ENCODE results near the gene UQCRQ.

Gene UQCRQ

DNA sequence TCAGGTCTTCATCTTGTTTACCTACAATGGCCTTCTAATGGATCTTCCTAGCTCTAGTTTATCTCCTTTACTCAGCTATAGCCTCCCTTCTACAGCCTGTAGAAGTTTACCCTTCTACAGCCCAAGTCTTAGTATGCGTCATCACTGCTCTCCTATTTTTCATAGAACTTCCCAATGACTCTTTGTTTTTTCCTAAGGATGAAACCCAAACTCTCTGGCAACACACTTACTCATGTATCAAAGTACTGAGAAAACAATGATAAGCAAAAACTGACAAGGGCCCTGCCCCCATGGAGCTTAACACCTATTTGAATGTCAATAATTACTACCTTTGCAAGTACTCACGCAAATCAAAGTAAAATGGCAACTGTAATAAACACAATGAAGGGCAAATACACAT, 40.7 kb downstream of the UQCRQ start:
- Mint-ChIP-seq H3K27me3 (no peaks in the 10 kb centered on the region), H3K9me3 (no peaks in the 10 kb centered on the region), H3K4me3 (no peak overlapping the region), H3K4me1 (peaks cover 47% of the 10 kb centered on the region), H3K27ac (no peak overlapping the region), H3K36me3 (peaks cover 9% of the 10 kb centered on the region)

DNA sequence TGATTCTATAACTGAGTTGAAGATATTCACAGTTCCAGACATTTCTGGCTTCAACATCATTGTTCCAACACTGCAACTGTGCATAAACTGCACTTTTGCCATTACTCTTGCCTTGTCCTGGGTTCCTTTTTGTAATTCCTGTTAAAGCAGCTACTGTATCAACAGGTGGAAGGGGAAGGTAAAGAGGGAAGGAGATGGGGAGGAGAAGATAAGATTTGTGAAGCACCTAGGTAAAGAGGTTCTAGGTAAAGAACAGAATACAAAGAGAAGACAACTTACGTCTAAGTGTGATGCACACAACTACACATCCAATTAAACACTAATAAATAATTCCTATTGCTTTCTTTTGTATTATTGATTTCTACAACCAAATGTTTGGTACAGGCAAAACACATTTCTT, 43.3 kb downstream of the UQCRQ start:
- Mint-ChIP-seq H3K9me3 (no peaks in the 10 kb centered on the region), H3K27ac (peak overlapping the region; percentile 17), H3K4me1 (peaks cover 41% of the 10 kb centered on the region), H3K27me3 (no peaks in the 10 kb centered on the region), H3K4me3 (no peak overlapping the region), H3K36me3 (peaks cover 12% of the 10 kb centered on the region)

DNA sequence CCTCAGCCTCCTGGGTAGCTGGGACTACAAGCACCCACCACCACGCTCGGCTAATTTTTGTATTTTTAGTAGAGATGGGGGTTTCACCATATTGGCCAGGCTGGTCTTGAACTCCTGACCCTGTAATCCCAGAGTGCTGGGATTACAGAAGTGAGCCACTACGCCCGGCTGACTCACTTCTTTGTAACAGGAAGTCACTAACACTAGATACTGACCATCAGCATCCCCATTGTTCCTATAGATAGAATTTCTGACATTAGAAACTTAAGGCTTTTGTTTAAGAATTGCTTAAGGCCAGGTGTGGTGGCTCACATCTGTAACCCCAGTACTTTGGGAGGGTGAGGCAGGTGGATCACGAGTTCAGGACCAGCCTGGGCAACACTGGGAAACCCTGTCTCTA, 49.2 kb downstream of the UQCRQ start:
- H3K27ac Mint-ChIP-seq: no peak overlapping the region
- H3K4me1 Mint-ChIP-seq: peaks cover 16% of the 10 kb centered on the region
- H3K9me3 Mint-ChIP-seq: no peaks in the 10 kb centered on the region
- no peaks in the 10 kb centered on the region for H3K27me3 Mint-ChIP-seq
- no peak overlapping the region for H3K4me3 Mint-ChIP-seq
- H3K36me3 Mint-ChIP-seq: peaks cover 12% of the 10 kb centered on the region

DNA sequence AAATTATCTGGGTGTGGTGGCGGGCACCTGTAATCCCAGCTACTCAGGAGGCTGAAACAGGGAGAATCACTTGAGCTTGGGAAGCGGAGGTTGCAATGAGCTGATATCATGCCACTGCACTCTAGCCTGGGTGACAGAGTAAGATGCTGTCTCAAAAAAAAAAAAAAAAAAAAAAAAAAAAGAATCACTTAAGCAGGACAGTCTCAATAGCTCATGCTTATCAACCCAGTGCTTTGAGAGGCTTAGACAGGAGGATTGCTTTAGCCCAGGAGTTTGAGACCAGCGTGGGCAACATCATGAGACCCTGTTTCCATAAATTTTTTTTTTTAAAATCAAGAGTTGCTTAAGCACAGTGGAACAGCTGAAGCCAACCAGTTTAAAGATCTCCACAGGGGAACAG, 49.6 kb downstream of the UQCRQ start:
- no peaks in the 10 kb centered on the region for H3K9me3 Mint-ChIP-seq
- H3K36me3 Mint-ChIP-seq: peaks cover 12% of the 10 kb centered on the region
- H3K4me1 Mint-ChIP-seq: peaks cover 15% of the 10 kb centered on the region
- no peak overlapping the region for H3K27ac Mint-ChIP-seq
- H3K27me3 Mint-ChIP-seq: no peaks in the 10 kb centered on the region
- no peak overlapping the region for H3K4me3 Mint-ChIP-seq

All from activated naive CD4-positive, alpha-beta T cell treated with anti-CD3 and anti-CD28 coated beads, Interleukin-2, amount 50 U/mL, for 24 hours (primary cell).